Stimulated activated CD8-positive, alpha-beta memory T cell treated with anti-CD3 and anti-CD28 coated beads, Interleukin-4, amount 100 ng/mL, for 4 hours (primary cell): ENCODE data around the gene ERG.

Experiments
- DNase-seq, 2 donors: peaks; one replicate each; pipeline ENCODE4 v3.0.0-alpha.2; 2020; ENCODE audit warnings: low read depth in 2 of 2, low spot score in 1 of 2

ERG gene

GRCh38 chr21:38498057-38498833 is at the start of gene ERG:
ERG (minus strand) TSS chr21:38498477; CDS start chr21:38498380, 97 bp downstream.
- no peak for DNase-seq

GRCh38 chr21:38544661-38545060 is 46.4 kb upstream of the ERG start:
- no peak for DNase-seq

GRCh38 chr21:38542263-38542662 is 44.0 kb upstream of the ERG start:
- DNase-seq: no peak

- DNase-seq: no peak
These were observed 40.1 kb upstream of the ERG start for GRCh38 chr21:38538353-38538752.

- DNase-seq: no peak
These were observed 36.3 kb upstream of the ERG start for GRCh38 chr21:38534591-38534990.

GRCh38 chr21:38533887-38534286 is 35.6 kb upstream of the ERG start:
- DNase-seq: no peak

- no peak for DNase-seq
These were observed 33.3 kb upstream of the ERG start for GRCh38 chr21:38531591-38531990.

- DNase-seq: no peak
These were observed 32.8 kb upstream of the ERG start for GRCh38 chr21:38531039-38531541.

- no peak for DNase-seq
These were observed 29.5 kb upstream of the ERG start for GRCh38 chr21:38527737-38528136.

GRCh38 chr21:38525454-38525853 is 27.2 kb upstream of the ERG start:
- no peak for DNase-seq

- no peak for DNase-seq
These were observed 26.2 kb upstream of the ERG start for GRCh38 chr21:38524168-38525153.

GRCh38 chr21:38520511-38520910 is 22.2 kb upstream of the ERG start:
- no peak for DNase-seq

GRCh38 chr21:38511662-38512243 is 13.5 kb upstream of the ERG start:
- DNase-seq: no peak

GRCh38 chr21:38511198-38511597 is 12.9 kb upstream of the ERG start:
- no peak for DNase-seq

GRCh38 chr21:38507374-38507942 is 9.2 kb upstream of the ERG start:
- no peak for DNase-seq

GRCh38 chr21:38506661-38507281 is 8.5 kb upstream of the ERG start:
- no peak for DNase-seq

GRCh38 chr21:38505654-38506523 is 7.6 kb upstream of the ERG start:
- no peak for DNase-seq

- no peak for DNase-seq
These were observed 5.8 kb upstream of the ERG start for GRCh38 chr21:38504066-38504465.

GRCh38 chr21:38503583-38503982 is 5.3 kb upstream of the ERG start:
- no peak for DNase-seq

- no peak for DNase-seq
These were observed 1.8 kb upstream of the ERG start for GRCh38 chr21:38500073-38500472.
